Jurkat, Clone E6-1 (cell line): Measurements from ENCODE around the gene SLC38A1.
A peak's percentile ranks its signal among the peaks of the same experiment; 100 is the strongest.
"Not testable (repeated sequence)": the region's sequence is repeated elsewhere in the genome, so short reads cannot be mapped to it uniquely, and the experiment has no call there.

ENCODE experiments used
- DNase-seq: peaks from one replicate; pipeline ENCODE4 v3.0.0-alpha.2; 2011; ENCODE audit warnings: low read depth, low spot score
- H3K4me3 ChIP-seq: 2 replicates; pipeline ENCODE4 v1.5.1; 2011; ENCODE audit warnings: mild to moderate bottlenecking, low read length, control low read depth, moderate library complexity

The SLC38A1 gene

DNA sequence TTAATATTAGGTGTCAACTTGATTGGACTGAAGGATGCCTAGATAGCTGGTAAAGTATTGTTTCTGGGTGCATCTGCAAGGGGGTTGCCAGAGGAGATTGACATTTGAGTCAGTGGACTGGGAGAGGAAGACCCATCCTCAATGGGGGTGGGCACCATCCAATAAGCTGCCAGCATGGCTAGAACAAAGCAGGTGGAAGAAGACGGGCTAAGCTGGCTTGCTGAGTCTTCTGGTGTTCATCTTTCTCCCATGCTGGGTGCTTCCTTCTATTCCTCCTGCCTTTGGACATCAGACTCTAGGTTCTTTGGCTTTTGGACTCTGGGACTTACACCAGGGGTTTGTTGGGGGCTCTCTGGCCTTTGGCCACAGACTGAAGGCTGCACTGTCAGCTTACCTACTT is 87.4 kb downstream of the SLC38A1 start:
- H3K4me3 ChIP-seq = no peak overlapping the region
- DNase-seq = no peak

DNA sequence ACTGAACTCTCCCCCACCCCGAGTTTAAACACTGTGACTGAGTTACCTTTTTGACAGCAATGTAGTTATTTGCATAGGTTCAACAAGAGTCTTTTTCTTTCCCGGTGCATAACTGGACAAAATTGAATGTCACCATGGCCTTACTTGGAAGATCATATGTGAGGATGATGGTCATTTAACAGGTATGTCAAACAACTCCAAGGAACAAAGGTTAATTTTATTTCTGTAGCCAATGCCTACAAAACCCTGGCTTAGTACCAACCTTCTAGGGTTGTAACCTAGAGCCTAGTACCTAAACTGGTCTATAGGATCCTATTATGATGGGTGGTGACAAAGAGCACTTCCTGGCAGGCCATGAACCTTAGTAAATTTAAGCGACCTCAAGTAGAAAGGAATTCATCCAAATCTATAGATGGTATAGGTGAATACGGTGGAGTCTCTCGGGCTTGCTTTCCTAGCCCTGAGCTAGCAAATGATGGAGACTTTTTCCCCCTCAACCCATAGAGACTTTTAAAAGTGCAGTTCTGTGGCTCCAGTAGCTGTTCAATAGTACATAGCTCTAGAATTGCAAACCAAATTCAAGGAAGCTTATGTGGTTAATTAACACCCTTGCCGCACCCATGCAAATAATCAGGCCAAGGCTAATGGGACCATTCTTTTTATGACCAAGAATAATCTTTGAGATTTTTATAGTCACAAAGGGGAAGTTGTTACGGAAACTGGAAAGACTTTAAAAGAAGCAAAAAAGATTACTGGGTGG is 89.0 kb downstream of the SLC38A1 start:
- H3K4me3 ChIP-seq = no peak overlapping the region
- no peak for DNase-seq

DNA sequence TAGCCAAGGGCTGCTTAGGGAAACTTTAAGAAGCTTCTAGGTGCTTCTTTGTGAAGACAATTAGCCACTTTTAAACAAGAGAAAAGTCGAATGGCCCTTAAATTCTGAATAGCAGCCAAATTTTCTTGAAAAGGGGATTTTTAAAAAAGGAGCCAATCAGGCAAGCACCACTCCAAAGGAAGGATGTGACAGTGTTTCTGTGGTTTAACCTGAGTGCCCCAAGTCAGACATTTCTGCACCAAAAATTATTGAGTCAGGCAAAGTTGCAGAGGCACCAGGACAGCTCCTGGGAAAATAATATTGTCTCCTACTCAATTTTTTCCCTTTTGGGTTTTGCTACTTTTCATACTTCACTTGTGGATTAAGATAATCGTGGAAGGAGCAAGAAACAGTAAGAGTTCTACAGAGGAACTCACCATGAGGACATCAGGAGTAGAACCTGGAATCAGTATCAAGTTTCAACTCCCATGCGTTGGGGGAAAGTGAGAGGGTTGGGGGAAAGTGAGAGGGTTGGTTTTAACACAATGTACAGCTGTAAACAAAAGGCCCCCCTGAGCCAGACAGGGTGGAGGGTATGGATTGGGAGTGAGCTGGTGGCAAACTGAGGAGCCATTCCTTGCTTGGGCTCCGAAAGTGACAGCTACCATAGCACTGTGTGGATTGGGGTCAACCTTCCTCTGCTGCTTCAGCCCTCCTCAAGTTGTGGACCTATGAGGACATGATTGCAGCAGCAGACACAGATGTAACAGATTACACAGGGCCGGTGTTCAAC is 90.8 kb downstream of the SLC38A1 start:
- no peak overlapping the region for H3K4me3 ChIP-seq
- no peak for DNase-seq

DNA sequence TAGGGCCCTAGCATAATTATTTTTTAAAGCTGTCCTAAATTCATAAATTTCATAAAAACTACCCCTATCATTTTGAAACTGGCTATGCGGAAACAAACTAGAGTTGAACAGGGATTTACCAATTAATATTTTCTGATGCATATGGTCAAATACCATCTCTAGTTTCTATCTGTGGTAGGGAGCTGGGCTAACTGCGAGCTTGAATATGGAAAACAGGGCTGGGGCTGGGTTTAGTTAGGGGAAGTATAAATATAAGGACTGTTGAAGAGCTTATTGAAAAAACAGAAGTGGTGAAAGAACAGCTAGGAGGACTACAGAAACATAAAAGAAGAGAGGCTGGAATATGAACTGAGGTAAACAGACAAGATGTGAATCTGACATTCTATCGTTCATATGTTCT is 91.8 kb downstream of the SLC38A1 start:
- no peak overlapping the region for H3K4me3 ChIP-seq
- no peak for DNase-seq

DNA sequence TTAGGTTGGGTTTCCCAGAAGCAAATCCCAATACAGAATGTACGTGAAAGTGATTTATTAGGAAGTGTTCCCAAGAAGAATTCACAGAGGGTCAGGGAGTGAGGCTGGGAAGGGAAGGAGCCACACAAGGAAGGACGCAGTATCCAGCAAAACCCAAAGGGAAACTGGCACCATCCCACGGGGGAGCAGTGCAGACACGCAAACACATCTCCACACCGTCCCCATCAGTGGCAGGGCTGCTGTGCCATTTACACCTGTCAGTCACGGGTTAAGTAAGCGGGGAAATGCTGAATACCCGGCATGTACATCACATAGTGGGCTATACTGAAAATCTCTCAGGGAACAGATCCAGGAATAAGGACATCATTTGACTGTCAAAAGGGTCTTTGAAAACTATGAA is 93.9 kb downstream of the SLC38A1 start:
- DNase-seq = no peak
- H3K4me3 ChIP-seq = no peak overlapping the region

DNA sequence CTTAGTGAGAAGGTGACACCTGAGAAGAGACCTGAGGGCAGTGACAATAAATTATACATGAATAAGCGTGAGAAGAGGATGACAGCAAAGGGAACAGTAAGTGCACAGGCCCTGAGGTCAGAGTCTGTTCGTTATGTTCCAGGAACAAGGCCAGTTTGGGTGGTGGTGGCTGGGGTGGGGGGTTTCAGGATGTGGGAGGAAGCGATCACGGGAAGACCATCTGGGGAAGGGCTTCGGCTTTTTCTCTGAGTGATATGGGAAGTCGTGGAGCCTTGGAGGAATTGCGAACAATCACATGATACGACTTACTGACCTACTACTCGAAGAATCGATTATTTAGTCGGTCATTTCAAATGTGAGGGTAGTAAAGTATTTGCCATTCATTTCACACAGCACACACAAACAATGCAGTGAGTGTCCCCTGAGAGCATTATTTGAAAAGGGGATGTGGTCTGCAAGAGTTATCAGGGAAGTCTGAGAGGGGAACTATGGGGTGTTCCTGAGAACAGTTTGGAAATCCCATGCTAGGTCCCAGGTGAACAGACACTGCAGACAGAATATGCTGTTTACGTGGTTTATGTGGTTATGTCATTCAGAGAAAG is 94.7 kb downstream of the SLC38A1 start:
- DNase-seq = no peak
- no peak overlapping the region for H3K4me3 ChIP-seq

DNA sequence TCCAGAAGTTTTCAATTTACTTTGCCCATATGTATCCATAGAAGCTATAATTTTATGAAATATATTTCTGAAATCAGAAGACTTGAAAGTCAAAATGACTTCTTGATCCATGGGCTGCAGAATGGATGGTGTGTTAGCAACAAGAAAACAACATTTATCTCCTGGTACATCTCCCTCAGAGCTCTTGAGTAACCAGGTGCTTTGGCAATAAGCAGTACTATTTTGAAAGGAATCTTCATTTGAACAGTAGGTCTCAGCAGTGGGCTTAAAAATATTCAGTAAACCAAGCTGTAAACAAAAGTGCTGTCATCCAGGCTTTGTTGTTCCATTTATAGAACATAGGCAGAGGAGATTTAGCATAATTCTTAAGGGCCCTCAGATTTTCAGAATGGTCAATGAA is 100.4 kb downstream of the SLC38A1 start:
- DNase-seq = no peak
- H3K4me3 ChIP-seq = no peak overlapping the region

DNA sequence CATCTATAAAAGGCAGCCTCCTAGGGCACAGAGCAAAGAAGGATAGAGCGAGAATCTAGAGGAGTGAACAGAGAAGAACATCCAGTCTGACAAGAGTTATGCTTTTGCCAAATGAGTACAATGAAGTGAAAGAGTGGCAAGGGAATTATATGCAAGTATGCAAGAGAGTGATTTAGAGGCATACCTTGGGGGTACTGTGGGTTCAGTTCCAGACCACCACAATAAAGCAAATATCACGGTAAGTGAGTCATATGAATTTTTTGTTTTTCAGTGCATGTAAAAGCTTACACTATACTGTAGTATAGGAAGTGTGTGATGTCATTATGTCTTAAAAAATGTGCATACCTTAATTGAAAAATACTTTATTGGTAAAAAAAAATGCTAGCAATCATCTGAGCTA is 101.4 kb downstream of the SLC38A1 start:
- no peak for DNase-seq
- H3K4me3 ChIP-seq = no peak overlapping the region

DNA sequence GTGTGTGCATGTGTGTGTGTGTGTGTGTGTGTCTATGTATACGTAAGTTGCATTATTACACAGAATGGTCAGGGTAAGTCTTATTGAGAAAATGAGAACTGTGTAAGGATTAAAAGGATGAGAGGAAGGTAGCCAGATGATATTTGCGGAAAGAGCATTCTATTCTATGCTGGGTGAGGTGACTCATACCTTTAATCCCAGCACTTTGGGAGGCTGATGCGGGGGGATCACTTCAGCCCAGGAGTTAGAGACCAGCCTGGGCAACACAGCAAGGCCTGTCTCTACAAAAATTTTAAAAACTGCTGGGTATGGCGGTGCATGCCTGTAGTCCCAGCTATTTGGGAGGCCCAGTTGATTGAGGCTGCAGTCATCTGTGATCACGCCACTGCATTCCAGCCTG is 103.7 kb downstream of the SLC38A1 start:
- DNase-seq = no peak
- no peak overlapping the region for H3K4me3 ChIP-seq

DNA sequence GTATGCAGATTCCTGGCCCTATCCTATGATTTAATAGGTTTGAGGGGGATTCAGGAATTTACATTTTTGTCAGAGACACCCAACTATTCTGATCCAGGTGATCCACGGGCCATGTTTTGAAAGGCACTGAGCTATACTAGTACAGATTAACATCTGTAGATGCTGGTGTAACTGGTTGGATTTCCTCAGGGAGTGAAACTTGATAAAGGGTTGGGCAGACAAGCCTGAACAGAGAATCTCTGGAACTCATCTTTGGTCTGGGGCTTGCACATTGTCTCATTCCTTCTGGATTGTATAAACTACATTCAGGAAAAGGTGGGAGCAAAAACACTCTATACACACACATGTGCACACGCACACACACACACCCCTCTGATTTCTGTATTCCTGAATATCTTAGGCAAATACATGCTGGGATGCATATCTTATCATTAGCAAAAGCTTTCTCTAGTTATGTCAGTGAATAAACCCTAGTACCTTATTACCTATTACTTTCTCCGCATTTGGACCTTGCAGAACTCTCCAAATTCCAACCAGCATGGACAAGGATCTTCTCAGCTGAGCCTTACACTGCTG is 104.6 kb downstream of the SLC38A1 start:
- H3K4me3 ChIP-seq = no peak overlapping the region
- DNase-seq = no peak

DNA sequence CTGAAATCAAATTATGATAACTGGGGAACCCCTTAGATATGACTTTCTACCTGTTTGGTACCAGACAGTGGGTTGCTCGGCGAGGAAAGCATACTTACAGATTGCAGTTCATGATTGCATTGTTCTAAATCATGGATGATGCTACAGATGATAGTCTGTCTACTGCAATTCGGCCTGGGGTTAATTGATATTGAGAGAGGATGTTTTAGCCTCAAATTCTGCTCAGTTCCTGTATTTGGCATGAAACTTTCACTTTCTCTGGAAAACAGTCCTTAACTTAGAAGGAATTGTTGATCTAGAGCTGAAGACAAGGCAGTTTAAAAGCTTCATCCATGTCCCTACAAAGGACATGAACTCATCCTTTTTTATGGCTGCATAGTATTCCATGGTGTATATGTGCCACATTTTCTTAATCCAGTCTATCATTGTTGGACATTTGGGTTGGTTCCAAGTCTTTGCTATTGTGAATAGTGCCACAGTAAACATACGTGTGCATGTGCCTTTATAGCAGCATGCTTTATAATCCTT is 106.2 kb downstream of the SLC38A1 start:
- DNase-seq, H3K4me3 ChIP-seq: not testable (repeated sequence)

DNA sequence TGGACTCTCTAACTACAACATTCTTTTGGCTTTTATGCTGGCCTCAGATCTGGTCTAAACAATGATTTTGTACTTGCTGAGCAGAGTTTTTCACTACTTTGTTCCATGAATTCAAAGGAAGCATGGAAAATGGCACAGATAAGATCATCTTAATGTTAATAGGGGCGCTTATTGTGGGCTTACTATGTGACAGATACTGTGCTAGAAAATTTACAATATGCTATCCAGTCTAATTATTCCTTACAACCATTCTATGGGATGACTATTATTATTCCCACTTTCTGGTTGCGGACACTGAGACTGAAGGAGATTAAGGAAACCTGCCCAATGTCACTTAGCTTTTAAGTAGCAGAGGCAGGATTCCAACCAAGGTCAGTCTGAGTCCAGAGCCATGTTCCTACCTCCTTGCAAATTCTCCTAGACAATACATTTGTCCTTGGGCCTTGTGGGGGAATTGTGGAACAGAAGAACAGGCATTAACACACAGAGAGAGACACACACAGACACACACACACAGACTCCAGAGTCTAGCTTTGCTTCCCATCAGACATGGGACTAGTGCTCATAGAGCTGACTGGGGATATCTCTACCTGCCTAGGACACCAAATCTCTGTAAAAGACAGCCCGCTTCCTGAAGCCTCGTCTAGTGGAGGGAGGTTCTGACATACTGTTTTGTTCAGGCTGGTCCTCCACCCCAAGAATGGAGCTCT is 107.7 kb downstream of the SLC38A1 start:
- no peak for DNase-seq
- no peak overlapping the region for H3K4me3 ChIP-seq

DNA sequence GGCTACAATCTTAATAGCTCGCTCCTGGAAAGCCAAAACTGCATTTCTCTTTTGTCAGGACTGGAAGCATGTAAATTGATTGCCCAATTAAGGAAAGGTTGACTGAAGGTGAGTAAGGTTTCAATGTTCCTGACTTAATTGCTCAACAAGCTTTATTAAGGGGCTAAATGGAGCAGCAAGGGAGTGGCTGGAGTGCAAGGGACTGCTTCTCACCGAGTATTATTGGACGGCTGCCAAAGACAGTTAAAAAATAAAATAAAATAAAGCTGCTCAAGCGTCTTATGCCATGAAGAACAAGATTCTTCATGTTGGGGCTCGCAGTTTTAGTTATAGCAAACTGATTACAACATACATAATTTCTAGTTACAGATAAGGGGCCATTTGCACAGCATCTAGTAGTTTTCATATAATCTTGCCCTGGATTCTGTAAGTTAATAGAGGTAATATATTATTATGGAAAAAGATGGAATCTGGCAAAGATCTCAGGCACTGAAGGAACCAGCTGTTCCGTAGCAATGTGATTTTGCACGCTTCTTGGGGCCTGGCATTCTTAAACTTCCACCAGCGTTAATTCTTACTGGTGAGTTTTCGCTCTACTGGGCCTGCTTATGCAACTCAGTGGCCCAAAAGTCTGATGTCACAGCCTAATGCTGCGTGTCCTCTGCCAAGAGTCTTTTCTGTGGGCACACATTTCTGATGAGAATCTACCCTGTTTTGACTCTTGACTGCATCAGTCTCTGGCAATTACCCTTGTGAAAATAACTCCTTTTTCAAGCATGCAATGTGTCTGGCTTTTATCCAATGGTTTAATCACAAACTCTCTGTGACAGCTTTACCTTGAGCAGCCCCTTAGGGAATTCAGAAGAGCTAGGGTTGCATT is 108.5 kb downstream of the SLC38A1 start:
- no peak overlapping the region for H3K4me3 ChIP-seq
- DNase-seq = no peak

DNA sequence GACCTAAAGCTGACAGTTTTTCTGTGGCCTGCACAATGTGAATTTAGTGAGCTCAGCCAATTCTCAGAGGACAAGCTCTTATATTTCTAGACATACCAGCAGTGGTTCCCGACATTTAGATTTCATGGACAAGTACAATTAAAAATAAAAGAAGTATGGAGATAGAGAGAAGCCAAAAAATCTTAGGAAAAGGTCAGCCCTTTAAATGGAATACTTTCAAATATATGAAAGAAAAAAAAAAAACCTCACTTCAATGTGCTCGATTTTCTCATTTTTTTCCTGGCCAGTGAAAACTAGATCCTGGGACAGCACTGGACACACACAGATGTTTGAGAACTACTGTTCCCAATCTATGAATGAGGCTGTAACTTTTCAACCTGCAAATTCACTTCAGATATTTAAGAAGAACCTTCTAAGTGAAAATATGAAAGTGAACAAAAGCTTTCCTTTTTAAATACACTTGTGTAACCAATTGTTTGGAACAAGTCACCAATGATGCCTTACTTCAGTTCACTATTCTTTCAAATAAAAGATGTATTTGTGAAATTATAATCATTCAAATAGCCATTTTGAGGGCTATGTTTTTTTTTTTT is 109.4 kb downstream of the SLC38A1 start:
- H3K4me3 ChIP-seq = no peak overlapping the region
- no peak for DNase-seq

DNA sequence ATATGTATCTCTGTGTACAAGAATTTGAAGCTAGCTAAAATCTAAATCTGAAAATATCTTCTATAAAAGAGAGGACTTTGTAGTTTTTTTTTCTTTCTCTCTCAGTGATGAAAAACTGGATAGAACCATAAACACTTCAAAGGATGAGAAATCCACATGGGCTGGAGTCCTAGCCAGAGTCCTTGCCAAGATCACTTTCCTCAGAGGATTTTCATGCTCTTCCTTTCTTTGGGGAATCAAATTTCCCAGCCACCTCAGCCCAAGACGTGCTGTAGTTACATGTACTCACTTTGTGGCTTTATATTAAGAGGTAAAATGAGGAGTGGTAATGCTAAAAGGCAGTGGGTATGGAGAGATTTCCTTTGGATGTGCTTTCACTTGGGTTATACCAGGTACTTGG is 110.3 kb downstream of the SLC38A1 start:
- DNase-seq = no peak
- no peak overlapping the region for H3K4me3 ChIP-seq

DNA sequence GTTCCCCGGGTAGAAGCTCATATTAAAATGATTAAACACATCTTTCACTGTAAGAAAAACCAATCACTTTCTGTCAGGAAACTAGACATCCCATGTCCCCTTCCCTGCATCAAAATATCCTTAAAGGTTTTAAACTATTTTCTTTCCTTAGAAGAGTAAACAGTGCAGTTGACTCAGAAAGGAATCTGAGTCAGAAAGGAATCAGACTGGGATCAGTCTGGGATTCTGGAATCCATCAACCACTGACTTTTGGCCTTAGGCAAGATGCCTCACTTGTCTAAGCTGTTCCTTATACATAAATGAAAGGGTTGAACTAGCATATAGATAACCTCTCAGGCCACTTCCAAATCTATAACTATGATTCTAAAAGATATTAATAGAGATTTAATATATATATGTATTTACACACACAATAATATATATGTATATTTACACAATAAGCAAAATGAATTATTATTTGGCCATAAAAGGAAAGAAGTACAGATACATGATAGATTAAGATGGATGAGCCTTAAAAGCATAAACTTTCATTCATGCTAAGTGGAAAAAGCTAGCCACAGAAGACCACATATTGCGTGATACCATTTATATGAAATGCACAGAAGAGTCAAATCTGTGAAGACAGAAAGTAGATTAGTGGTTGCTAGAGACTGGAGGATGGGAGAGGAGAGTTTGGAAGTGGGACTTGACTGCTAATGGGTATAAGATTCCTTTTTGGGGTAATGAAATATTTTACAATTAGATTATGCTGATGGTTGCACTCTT is 114.4 kb downstream of the SLC38A1 start:
- DNase-seq = no peak
- no peak overlapping the region for H3K4me3 ChIP-seq

DNA sequence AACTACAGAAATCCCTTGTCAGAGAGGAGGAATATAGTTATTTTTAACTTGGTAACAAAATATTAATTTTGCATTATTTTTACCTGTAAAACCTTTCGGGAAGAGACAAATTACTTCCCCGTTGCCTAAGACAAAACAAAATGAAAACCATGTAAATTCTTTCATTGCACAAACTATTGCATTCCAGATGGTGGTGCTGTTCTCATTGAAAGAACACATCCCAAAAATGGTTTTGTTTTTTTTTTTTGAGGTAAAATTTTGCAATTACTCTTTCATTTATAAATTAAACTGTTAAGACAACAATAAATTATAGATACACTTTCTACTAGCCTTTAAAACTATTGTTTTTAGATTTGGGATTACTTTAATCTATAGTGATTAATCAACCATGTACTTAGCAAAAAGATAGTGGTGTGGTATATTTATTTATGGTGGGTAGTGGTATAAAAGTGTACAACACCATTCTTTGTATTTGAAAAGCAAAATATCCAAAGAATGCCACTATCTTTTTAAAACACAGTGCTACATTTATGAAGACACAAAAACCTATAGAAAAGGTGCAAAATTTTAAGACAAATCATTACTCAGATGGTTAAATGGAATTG is 115.5 kb downstream of the SLC38A1 start:
- peak; percentile 10 for DNase-seq
- H3K4me3 ChIP-seq = no peak overlapping the region
